OCI-LY7 (cell line): Measurements from ENCODE around the gene PRLHR. TPM values are rescaled to one million over a fixed set of nuclear protein-coding genes. Genes with fewer than 3 reads are reported as not detected.

Experiments
- BruUV-seq: library from RNA; stranded (reverse); fragments of 400-500 nt; replicated peaks from 2 replicates; lab custom pipeline; 2021; lab: Mats Ljungman, UMichigan
- CTCF ChIA-PET: fragments of 300-600 bp; sonication (Branson Sonifier 250); formaldehyde crosslinking; loops from one replicate; lab custom pipeline; 2022; ENCODE audit warnings: antibody characterized with exemption; ENCODE audit not compliant: unreplicated experiment; lab: Charles Lee
- POLR2A ChIA-PET: fragments of 300-600 bp; sonication (Branson Sonifier 250); formaldehyde crosslinking; loops from one replicate; lab custom pipeline; 2022; ENCODE audit warnings: antibody characterized with exemption; lab: Charles Lee
- DNase-seq: peaks from one replicate; pipeline ENCODE4 v3.0.0-alpha.2; 2015; ENCODE audit warnings: low spot score
- H2AFZ ChIP-seq: fragments of 200-600 bp; sonication (generic), shearing (Covaris generic); 2 replicates; pipeline ENCODE4 v1.6.1; 2014; ENCODE audit warnings: mild to moderate bottlenecking, antibody characterized with exemption, low read length, moderate library complexity
- H3K27ac ChIP-seq: fragments of 200-600 bp; sonication (generic); 2 replicates; pipeline ENCODE4 v1.5.1; 2014; ENCODE audit warnings: mixed run types, low read depth, mild to moderate bottlenecking, moderate library complexity, low read length, inconsistent platforms; ENCODE audit not compliant: poor library complexity, severe bottlenecking
- H3K36me3 ChIP-seq: fragments of 200-600 bp; sonication (generic); 2 replicates; pipeline ENCODE4 v1.6.1; 2014; ENCODE audit warnings: mild to moderate bottlenecking, antibody characterized with exemption, low read length, moderate library complexity, mixed read lengths; ENCODE audit not compliant: insufficient read depth
- H3K4me1 ChIP-seq: fragments of 200-600 bp; sonication (generic); 2 replicates; pipeline ENCODE4 v1.5.1; 2014; ENCODE audit warnings: mild to moderate bottlenecking, low read length; ENCODE audit not compliant: insufficient read depth, poor library complexity, severe bottlenecking
- H3K4me2 ChIP-seq: fragments of 200-600 bp; sonication (generic); 2 replicates; pipeline ENCODE4 v1.6.1; 2014; ENCODE audit warnings: mild to moderate bottlenecking, low read length
- H3K4me3 ChIP-seq: fragments of 200-600 bp; sonication (generic); 2 replicates; pipeline ENCODE4 v1.5.1; 2014; ENCODE audit warnings: mild to moderate bottlenecking, low read depth, low read length; ENCODE audit not compliant: poor library complexity, severe bottlenecking
- H3K79me2 ChIP-seq: fragments of 200-600 bp; sonication (generic); 2 replicates; pipeline ENCODE4 v1.6.1; 2016; ENCODE audit warnings: low read depth, mild to moderate bottlenecking, low read length, moderate library complexity, mixed read lengths; ENCODE audit not compliant: insufficient read depth
- H3K9me2 ChIP-seq: fragments of 200-600 bp; sonication (generic); 2 replicates; pipeline ENCODE4 v1.6.1; 2016; ENCODE audit warnings: mild to moderate bottlenecking, low read length, mixed read lengths; ENCODE audit not compliant: insufficient read depth
- H3K9me3 ChIP-seq: fragments of 200-600 bp; sonication (generic); 2 replicates; pipeline ENCODE4 v1.6.1; 2014; ENCODE audit warnings: mild to moderate bottlenecking, mixed run types, low read length, mixed read lengths
- H4K20me1 ChIP-seq: fragments of 200-600 bp; sonication (generic); 2 replicates; pipeline ENCODE4 v1.6.1; 2014; ENCODE audit warnings: mild to moderate bottlenecking, antibody characterized with exemption, low read length, moderate library complexity, mixed read lengths; ENCODE audit not compliant: insufficient read depth
- EZH2phosphoT487 ChIP-seq: fragments of 200-600 bp; sonication (generic); IDR thresholded peaks from 2 replicates; pipeline ENCODE4 v1.6.1; 2018; ENCODE audit warnings: low read depth, borderline replicate concordance, mild to moderate bottlenecking, mixed run types, antibody characterized with exemption, low read length, moderate library complexity, mixed read lengths
- intact Hi-C: fragments of 100-400 bp; cut with micrococcal nuclease; formaldehyde crosslinking; loops from one replicate; pipeline ENCODE4 v1.10.0; 2022; ENCODE audit not compliant: unreplicated experiment
- total RNA-seq, 2 experiments: library from RNA; depleted of rRNA in 1 of 2; stranded (reverse); fragments of >200 nt in 1 of 2; shearing (Covaris generic) in 1 of 2; gene quantifications; 2 replicates each; pipeline ENCODE4 v1.2.3, GENCODE V29; 2014 to 2022
- TF ChIP-seq, protein P1 (sequence below): fragments of 200-600 bp; sonication (generic); conservative IDR thresholded peaks from 2 replicates; pipeline ENCODE4 v1.5.1; 2014; ENCODE audit warnings: mild to moderate bottlenecking, antibody characterized with exemption, low read length, moderate library complexity, mixed read lengths

PRLHR gene
- total RNA-seq, 2 experiments from 2014 or later = not detected

DNA sequence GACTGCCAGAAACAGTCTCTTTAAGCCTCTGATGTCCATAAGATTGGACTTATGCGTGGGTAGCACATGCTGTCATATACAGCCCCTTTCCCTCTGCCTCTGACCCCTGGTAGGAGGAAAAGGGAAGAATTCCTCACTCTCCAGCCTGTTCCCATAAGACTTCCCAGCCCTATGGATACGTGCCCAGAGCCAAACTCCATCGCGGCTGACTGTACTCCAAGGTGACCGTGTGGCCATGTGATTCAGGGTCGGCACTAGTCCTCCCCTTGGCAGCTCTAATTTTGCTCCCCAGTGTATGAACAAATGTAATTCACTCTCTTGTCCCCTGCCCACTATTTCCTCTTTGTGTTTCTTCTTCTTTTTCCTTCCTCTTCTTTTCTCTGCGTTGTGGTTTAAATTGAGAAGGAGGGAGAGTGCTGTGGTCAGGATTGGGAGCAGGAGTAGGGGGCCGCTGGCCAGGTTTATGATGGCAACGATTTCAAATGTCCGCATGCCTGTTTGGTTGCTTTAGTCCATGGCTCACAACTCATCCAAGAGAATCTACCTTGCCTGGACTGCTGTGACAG lies 43.8 kb downstream of the PRLHR start:
- Histone ChIP-seq H2AFZ (no peak overlapping the region), H3K9me3 (no peaks in the 10 kb centered on the region), H3K79me2 (no peaks in the 10 kb centered on the region), H3K4me2 (no peak overlapping the region), H3K4me3 (no peak overlapping the region), H3K4me1 (no peaks in the 10 kb centered on the region), H4K20me1 (no peaks in the 10 kb centered on the region), H3K36me3 (no peaks in the 10 kb centered on the region), H3K9me2 (no peaks in the 10 kb centered on the region), H3K27ac (no peak overlapping the region)
- ChIA-PET POLR2A (no interaction called here), CTCF (no interaction called here)
- no peak for TF ChIP-seq EZH2phosphoT487
- TF ChIP-seq, protein P1, sequence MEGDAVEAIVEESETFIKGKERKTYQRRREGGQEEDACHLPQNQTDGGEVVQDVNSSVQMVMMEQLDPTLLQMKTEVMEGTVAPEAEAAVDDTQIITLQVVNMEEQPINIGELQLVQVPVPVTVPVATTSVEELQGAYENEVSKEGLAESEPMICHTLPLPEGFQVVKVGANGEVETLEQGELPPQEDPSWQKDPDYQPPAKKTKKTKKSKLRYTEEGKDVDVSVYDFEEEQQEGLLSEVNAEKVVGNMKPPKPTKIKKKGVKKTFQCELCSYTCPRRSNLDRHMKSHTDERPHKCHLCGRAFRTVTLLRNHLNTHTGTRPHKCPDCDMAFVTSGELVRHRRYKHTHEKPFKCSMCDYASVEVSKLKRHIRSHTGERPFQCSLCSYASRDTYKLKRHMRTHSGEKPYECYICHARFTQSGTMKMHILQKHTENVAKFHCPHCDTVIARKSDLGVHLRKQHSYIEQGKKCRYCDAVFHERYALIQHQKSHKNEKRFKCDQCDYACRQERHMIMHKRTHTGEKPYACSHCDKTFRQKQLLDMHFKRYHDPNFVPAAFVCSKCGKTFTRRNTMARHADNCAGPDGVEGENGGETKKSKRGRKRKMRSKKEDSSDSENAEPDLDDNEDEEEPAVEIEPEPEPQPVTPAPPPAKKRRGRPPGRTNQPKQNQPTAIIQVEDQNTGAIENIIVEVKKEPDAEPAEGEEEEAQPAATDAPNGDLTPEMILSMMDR = no peak
- intact Hi-C loops = no loop called here
- DNase-seq = no peak
- no TSS peak for BruUV-seq

- BruUV-seq = no TSS peak
- intact Hi-C loops = no loop called here
- DNase-seq = no peak
Measured at GRCh38 chr10:118547282-118547681, 48.2 kb downstream of the PRLHR start.

DNA sequence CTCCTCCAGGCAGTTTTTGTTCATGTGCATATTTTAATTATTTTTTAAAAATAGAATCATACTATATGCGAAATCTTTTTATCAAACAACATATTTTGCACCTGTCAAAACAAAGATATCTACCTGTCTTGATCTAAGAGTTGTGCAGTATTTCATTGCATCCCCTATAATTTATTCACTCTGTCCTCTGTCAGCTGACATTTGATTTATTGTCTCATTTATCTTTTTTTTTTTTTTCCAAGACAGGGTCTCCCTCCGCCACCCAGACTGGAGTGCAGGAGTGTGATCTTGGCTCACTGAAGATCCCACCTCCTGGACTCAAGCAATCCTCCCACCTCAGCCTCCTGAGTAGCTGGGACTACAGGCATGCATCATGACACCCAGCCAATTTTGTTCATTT lies 49.0 kb downstream of the PRLHR start:
- no peak overlapping the region for H3K4me2 ChIP-seq
- no peak overlapping the region for H3K4me3 ChIP-seq
- no TSS peak for BruUV-seq
- H4K20me1 ChIP-seq = no peaks in the 10 kb centered on the region
- TF ChIP-seq, protein P1 = no peak
- TF ChIP-seq EZH2phosphoT487 = no peak
- H3K36me3 ChIP-seq = no peaks in the 10 kb centered on the region
- no peak overlapping the region for H2AFZ ChIP-seq
- no peaks in the 10 kb centered on the region for H3K79me2 ChIP-seq
- ChIA-PET CTCF (no interaction called here), POLR2A (no interaction called here)
- no peak for DNase-seq
- no peaks in the 10 kb centered on the region for H3K9me2 ChIP-seq
- no peaks in the 10 kb centered on the region for H3K4me1 ChIP-seq
- no peaks in the 10 kb centered on the region for H3K9me3 ChIP-seq
- H3K27ac ChIP-seq = no peak overlapping the region
- intact Hi-C loops = no loop called here

More at GRCh38 chr10:118547282-118547681, 48.2 kb downstream of the PRLHR start:
- no peak overlapping the region for H2AFZ ChIP-seq
- TF ChIP-seq, protein P1 = no peak
- TF ChIP-seq EZH2phosphoT487 = no peak
- no peaks in the 10 kb centered on the region for H3K9me2 ChIP-seq
- ChIA-PET POLR2A (no interaction called here), CTCF (no interaction called here)
- H3K4me2 ChIP-seq = no peak overlapping the region
- H3K79me2 ChIP-seq = no peaks in the 10 kb centered on the region
- no peaks in the 10 kb centered on the region for H3K36me3 ChIP-seq
- H3K4me1 ChIP-seq = no peaks in the 10 kb centered on the region
- H3K4me3 ChIP-seq = no peak overlapping the region
- H3K9me3 ChIP-seq = no peaks in the 10 kb centered on the region
- no peaks in the 10 kb centered on the region for H4K20me1 ChIP-seq
- H3K27ac ChIP-seq = no peak overlapping the region
